Measurements from ENCODE around the gene TIMP1. TPM values are rescaled to one million over a fixed set of nuclear protein-coding genes. Genes with fewer than 3 reads are reported as not detected.

TIMP1 gene
- total and polyA plus RNA-seq, 2 experiments from 2014 or later: 671 to 5,452 TPM

- Histone ChIP-seq H3K36me3 (replicated peaks; ENCODE audit: insufficient read depth, low read depth) (no peaks in the 10 kb centered on the region), H3K9me3 (ENCODE audit: low read depth) (no peaks in the 10 kb centered on the region), H3K9me2 (replicated peaks; ENCODE audit: insufficient read depth) (no peaks in the 10 kb centered on the region), H3K4me3 (no peak overlapping the region), H3K4me2 (no peak overlapping the region), H2AFZ (no peak overlapping the region), H3K27me3 (no peaks in the 10 kb centered on the region), H4K20me1 (ENCODE audit: insufficient read depth, poor library complexity, severe bottlenecking) (no peaks in the 10 kb centered on the region), H3K4me1 (ENCODE audit: insufficient read depth) (peaks cover 4% of the 10 kb centered on the region), H3K79me2 (no peaks in the 10 kb centered on the region), H3K27ac (no peak overlapping the region)
- no peak for TF ChIP-seq EZH2phosphoT487 (IDR thresholded peaks at IDR 0.05; ENCODE audit: low read depth, severe bottlenecking, unreplicated experiment)
- TF ChIP-seq EZH2 (IDR thresholded peaks at IDR 0.05; ENCODE audit: borderline replicate concordance): no peak
- TF ChIP-seq CTCF (IDR thresholded peaks at IDR 0.05; ENCODE audit: poor library complexity): no peak
- DNase-seq (ENCODE audit: low spot score): no peak
- 81% methylated on average over 8 of the region's 8 CpGs for WGBS (ENCODE audit: low lambda C conversion rate, missing lambda C conversion rate)
Measured at GRCh38 chrX:47570794-47571193, 11.4 kb upstream of the TIMP1 start.

GRCh38 chrX:47571215-47571614 is 11.0 kb upstream of the TIMP1 start:
- no peaks in the 10 kb centered on the region for H3K9me3 ChIP-seq (ENCODE audit: low read depth)
- no peak overlapping the region for H3K27ac ChIP-seq
- no peak for DNase-seq (ENCODE audit: low spot score)
- H3K9me2 ChIP-seq (replicated peaks; ENCODE audit: insufficient read depth): no peaks in the 10 kb centered on the region
- no peaks in the 10 kb centered on the region for H3K79me2 ChIP-seq
- no peaks in the 10 kb centered on the region for H3K36me3 ChIP-seq (replicated peaks; ENCODE audit: insufficient read depth, low read depth)
- 87% methylated on average over 11 of the region's 11 CpGs for WGBS (ENCODE audit: low lambda C conversion rate, missing lambda C conversion rate)
- H4K20me1 ChIP-seq (ENCODE audit: insufficient read depth, poor library complexity, severe bottlenecking): no peaks in the 10 kb centered on the region
- H3K4me3 ChIP-seq: no peak overlapping the region
- no peak overlapping the region for H2AFZ ChIP-seq
- no peak overlapping the region for H3K4me2 ChIP-seq
- TF ChIP-seq CTCF (IDR thresholded peaks at IDR 0.05; ENCODE audit: poor library complexity) (no peak), EZH2 (IDR thresholded peaks at IDR 0.05; ENCODE audit: borderline replicate concordance) (no peak), EZH2phosphoT487 (IDR thresholded peaks at IDR 0.05; ENCODE audit: low read depth, severe bottlenecking, unreplicated experiment) (no peak)
- peaks cover 4% of the 10 kb centered on the region for H3K4me1 ChIP-seq (ENCODE audit: insufficient read depth)
- no peaks in the 10 kb centered on the region for H3K27me3 ChIP-seq

- TF ChIP-seq EZH2phosphoT487 (IDR thresholded peaks at IDR 0.05; ENCODE audit: low read depth, severe bottlenecking, unreplicated experiment) (no peak), CTCF (IDR thresholded peaks at IDR 0.05; ENCODE audit: poor library complexity) (no peak), EZH2 (IDR thresholded peaks at IDR 0.05; ENCODE audit: borderline replicate concordance) (no peak)
Measured at GRCh38 chrX:47571896-47572295, 10.3 kb upstream of the TIMP1 start.

More at GRCh38 chrX:47571896-47572295, 10.3 kb upstream of the TIMP1 start:
- WGBS (ENCODE audit: low lambda C conversion rate, missing lambda C conversion rate): 93% methylated on average over 13 of the region's 13 CpGs
- H3K9me2 ChIP-seq (replicated peaks; ENCODE audit: insufficient read depth): no peaks in the 10 kb centered on the region
- no peaks in the 10 kb centered on the region for H4K20me1 ChIP-seq (ENCODE audit: insufficient read depth, poor library complexity, severe bottlenecking)
- H3K4me3 ChIP-seq: no peak overlapping the region
- H2AFZ ChIP-seq: no peak overlapping the region
- H3K36me3 ChIP-seq (replicated peaks; ENCODE audit: insufficient read depth, low read depth): no peaks in the 10 kb centered on the region
- H3K27ac ChIP-seq: no peak overlapping the region
- H3K4me2 ChIP-seq: no peak overlapping the region
- no peaks in the 10 kb centered on the region for H3K9me3 ChIP-seq (ENCODE audit: low read depth)
- no peak for DNase-seq (ENCODE audit: low spot score)
- peaks cover 4% of the 10 kb centered on the region for H3K4me1 ChIP-seq (ENCODE audit: insufficient read depth)
- H3K79me2 ChIP-seq: no peaks in the 10 kb centered on the region
- no peaks in the 10 kb centered on the region for H3K27me3 ChIP-seq

Data from hepatocyte (in vitro differentiated cells).